ENCODE results near the gene AGAP3. TPM values are rescaled to one million over a fixed set of nuclear protein-coding genes. Genes with fewer than 3 reads are reported as not detected.

Gene AGAP3
- total and polyA plus RNA-seq, 2 donors from 2014 or later = 35.8 to 64.4 TPM

DNA sequence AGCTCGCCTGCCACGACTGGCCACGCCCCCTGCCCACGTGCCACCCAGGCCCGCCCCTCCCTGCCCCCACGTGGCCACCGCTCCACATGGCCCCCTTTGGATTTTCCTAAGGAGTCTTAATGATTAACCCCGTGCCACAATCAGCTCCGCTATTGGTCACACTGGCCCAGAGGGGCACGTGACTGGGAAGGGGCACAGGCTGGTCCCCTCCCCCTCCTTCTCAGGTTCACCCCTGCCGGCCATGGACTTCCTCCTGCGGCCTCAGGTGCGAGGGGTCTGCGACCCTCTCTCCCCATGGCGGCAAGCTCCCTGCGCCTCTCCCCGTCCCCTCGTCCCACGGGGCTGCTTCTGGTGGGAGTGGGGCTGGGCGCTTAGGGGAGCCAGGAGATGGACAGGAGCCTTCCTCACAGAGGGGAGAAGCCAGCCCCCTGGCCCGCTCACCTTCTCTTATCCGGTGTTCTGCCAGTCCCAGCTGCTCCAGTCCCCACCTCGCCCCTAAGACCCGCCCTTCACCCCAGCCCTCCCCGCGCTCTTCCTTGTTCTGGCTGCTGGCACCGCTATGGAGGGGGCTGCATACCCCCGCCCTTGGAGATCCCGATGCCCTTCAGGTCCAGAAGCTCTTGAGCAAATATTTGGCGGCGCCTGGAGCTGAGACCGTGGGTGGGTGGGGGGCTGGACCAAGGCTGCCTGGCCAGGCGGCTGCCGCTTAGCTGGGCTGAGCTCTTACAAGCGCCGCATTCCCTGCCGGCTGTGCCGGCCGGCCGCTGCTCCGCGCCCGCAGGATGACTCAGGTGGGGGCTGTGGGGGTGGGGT is 23.7 kb upstream of the AGAP3 start:
- intact Hi-C loops (cut with DNase I) = no loop called here
- DNase-seq = peak; percentile 87 to 94 (median 93)
- H3K4me3 ChIP-seq (ENCODE audit: low read length in 3 of 3) = peak overlapping the region in 2 of 3 donors; percentile 45 to 57
- peaks cover 4 to 29% (median 16%) of the 10 kb centered on the region in 3 donors for H3K4me1 ChIP-seq (ENCODE audit: control insufficient read depth in 2 of 3, insufficient read depth in 2 of 3, low read depth in 1 of 3, low read length in 3 of 3)
- peak overlapping the region in 1 of 3 donors; percentile 65 for H3K9ac ChIP-seq (ENCODE audit: low read length in 3 of 3)
- FAIRE-seq = no peak
- peaks cover 2 to 19% (median 13%) of the 10 kb centered on the region in 3 donors for H3K36me3 ChIP-seq (ENCODE audit: control insufficient read depth in 2 of 3, insufficient read depth in 3 of 3, low read length in 3 of 3)
- H3K9me3 ChIP-seq (ENCODE audit: control insufficient read depth in 2 of 3, insufficient read depth in 1 of 3, low read length in 3 of 3) = no peaks in the 10 kb centered on the region
- no peaks in the 10 kb centered on the region for H3K27me3 ChIP-seq (ENCODE audit: control insufficient read depth, insufficient read depth, low read length)
- TF ChIP-seq, protein P1, sequence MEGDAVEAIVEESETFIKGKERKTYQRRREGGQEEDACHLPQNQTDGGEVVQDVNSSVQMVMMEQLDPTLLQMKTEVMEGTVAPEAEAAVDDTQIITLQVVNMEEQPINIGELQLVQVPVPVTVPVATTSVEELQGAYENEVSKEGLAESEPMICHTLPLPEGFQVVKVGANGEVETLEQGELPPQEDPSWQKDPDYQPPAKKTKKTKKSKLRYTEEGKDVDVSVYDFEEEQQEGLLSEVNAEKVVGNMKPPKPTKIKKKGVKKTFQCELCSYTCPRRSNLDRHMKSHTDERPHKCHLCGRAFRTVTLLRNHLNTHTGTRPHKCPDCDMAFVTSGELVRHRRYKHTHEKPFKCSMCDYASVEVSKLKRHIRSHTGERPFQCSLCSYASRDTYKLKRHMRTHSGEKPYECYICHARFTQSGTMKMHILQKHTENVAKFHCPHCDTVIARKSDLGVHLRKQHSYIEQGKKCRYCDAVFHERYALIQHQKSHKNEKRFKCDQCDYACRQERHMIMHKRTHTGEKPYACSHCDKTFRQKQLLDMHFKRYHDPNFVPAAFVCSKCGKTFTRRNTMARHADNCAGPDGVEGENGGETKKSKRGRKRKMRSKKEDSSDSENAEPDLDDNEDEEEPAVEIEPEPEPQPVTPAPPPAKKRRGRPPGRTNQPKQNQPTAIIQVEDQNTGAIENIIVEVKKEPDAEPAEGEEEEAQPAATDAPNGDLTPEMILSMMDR (IDR thresholded peaks at IDR 0.05; ENCODE audit: borderline replicate concordance, extremely low read depth, insufficient read depth) = peak; percentile 6
- H3K27ac ChIP-seq (ENCODE audit: low read depth in 2 of 2, low read length in 2 of 2) = peak overlapping the region; percentile 83 to 88

DNA sequence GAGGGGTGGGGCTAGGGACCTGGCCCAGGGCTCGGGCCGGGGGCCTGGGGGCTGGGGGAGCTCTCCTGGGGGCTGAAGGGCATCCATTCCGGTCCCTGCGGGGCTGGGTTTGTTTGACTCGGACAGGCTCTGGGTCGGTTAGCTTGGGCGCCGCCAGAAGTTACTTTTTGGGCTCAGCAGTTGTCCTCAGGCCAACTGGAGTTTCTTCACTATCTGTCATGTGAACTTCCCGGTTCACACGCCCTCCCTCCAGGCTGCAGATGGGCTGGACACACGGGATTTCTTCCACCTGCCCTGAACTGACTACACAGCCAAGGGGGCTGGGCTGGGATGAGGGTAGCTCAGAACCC is 23.1 kb upstream of the AGAP3 start:
- no peak overlapping the region for H3K9ac ChIP-seq (ENCODE audit: low read length in 3 of 3)

DNA sequence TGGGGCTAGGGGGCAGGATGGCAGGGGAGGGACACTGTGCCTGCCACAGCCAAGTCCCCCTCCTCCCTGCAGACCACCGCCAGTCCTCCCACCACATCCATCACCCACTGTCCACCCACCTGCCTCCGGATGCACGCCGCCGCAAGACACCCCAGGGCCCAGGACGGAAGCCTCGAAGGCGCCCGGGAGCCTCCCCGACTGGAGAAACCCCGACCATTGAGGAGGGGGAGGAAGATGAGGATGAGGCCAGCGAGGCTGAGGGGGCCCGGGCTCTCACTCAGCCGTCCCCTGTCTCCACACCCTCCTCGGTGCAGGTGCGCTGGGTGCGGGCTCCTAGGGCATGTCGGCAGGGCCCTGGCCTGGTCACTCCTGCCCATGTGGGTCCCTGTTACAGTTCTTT is 21.8 kb upstream of the AGAP3 start:
- DNase-seq (no peak), FAIRE-seq (no peak)

More for the DNA sequence above, 23.1 kb upstream of the AGAP3 start:
- intact Hi-C loops (cut with DNase I) = no loop called here
- Histone ChIP-seq H3K4me1 (ENCODE audit: control insufficient read depth in 2 of 3, insufficient read depth in 2 of 3, low read depth in 1 of 3, low read length in 3 of 3) (peaks cover 4 to 29% (median 16%) of the 10 kb centered on the region in 3 donors), H3K36me3 (ENCODE audit: control insufficient read depth in 2 of 3, insufficient read depth in 3 of 3, low read length in 3 of 3) (peaks cover 2 to 23% (median 15%) of the 10 kb centered on the region in 3 donors), H3K4me3 (ENCODE audit: low read length in 3 of 3) (peak overlapping the region in 2 of 3 donors; percentile 29 to 42), H3K27ac (ENCODE audit: low read depth in 2 of 2, low read length in 2 of 2) (no peak overlapping the region), H3K9me3 (ENCODE audit: control insufficient read depth in 2 of 3, insufficient read depth in 1 of 3, low read length in 3 of 3) (no peaks in the 10 kb centered on the region), H3K27me3 (ENCODE audit: control insufficient read depth, insufficient read depth, low read length) (no peaks in the 10 kb centered on the region)
- no peak for FAIRE-seq
- TF ChIP-seq, protein P1 (IDR thresholded peaks at IDR 0.05; ENCODE audit: borderline replicate concordance, extremely low read depth, insufficient read depth) = no peak
- no peak for DNase-seq

More for the DNA sequence above, 21.8 kb upstream of the AGAP3 start:
- Histone ChIP-seq H3K4me3 (ENCODE audit: low read length in 3 of 3) (no peak overlapping the region), H3K36me3 (ENCODE audit: control insufficient read depth in 2 of 3, insufficient read depth in 3 of 3, low read length in 3 of 3) (peaks cover 2 to 29% (median 15%) of the 10 kb centered on the region in 3 donors), H3K4me1 (ENCODE audit: control insufficient read depth in 2 of 3, insufficient read depth in 2 of 3, low read depth in 1 of 3, low read length in 3 of 3) (peaks cover 0 to 19% (median 9%) of the 10 kb centered on the region in 3 donors), H3K9ac (ENCODE audit: low read length in 3 of 3) (no peak overlapping the region), H3K27ac (ENCODE audit: low read depth in 2 of 2, low read length in 2 of 2) (no peak overlapping the region), H3K27me3 (ENCODE audit: control insufficient read depth, insufficient read depth, low read length) (no peaks in the 10 kb centered on the region), H3K9me3 (ENCODE audit: control insufficient read depth in 2 of 3, insufficient read depth in 1 of 3, low read length in 3 of 3) (no peaks in the 10 kb centered on the region)
- TF ChIP-seq, protein P1 (IDR thresholded peaks at IDR 0.05; ENCODE audit: borderline replicate concordance, extremely low read depth, insufficient read depth) = no peak
- intact Hi-C loops (cut with DNase I) = no loop called here
